ENCODE measurements around the gene ANKRD31. TPM values are rescaled to one million over a fixed set of nuclear protein-coding genes. Genes with fewer than 3 reads are reported as not detected.

ANKRD31 gene
- total RNA-seq, 2 experiments from 2014 or later: 0.13 TPM; not detected in 1

DNA sequence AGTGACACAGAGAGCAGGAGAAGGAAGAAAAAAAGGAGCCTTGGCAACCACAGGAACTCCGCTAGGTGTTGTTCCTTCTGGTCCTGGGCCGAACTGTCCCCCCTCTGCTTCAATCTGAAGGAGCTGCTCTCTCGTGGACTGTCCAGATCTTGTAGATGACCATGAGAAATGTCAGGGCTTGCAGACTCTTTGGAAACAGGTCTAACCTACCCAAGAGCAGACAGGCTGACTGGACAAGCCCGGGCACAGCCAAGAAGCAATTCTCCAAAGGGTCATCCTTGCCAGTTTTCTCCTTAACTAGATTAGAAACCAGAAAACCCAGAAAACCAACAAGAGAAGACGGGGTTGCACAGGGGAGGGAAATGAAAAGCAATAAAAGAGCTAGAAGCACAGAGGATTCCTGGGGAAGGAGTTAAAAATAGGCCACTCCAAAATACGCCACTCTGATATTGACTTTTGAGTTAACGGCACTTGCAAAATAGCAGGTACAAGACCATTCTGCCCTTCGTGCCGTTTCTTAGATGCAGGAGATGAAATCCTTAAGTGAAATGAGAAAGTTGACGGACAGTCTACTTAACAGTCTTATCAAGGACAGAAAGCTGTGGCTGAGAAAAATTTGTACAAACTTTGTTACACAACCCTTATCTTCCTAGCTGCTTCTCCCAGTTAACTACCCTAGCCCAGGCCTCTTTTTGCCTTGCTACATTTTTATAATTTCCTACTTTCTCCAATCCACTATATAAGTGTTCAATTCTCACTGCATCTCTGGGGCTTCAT is 190.1 kb downstream of the ANKRD31 start:
- Histone ChIP-seq H3K9me2 (ENCODE audit: insufficient read depth, low read length) (no peaks in the 10 kb centered on the region), H3K27ac (ENCODE audit: low read depth, low read length, poor library complexity, severe bottlenecking) (no peak overlapping the region), H3K36me3 (ENCODE audit: insufficient read depth, low read length) (no peaks in the 10 kb centered on the region), H3K9me3 (ENCODE audit: low read length) (no peaks in the 10 kb centered on the region), H3K4me2 (ENCODE audit: low read length) (no peak overlapping the region), H3K4me3 (ENCODE audit: low read depth, low read length, poor library complexity, severe bottlenecking) (no peak overlapping the region), H2AFZ (ENCODE audit: low read length) (no peak overlapping the region), H3K4me1 (ENCODE audit: insufficient read depth, low read length, poor library complexity, severe bottlenecking) (no peaks in the 10 kb centered on the region), H3K79me2 (ENCODE audit: insufficient read depth, low read depth, low read length) (no peaks in the 10 kb centered on the region), H4K20me1 (ENCODE audit: insufficient read depth, low read length) (no peaks in the 10 kb centered on the region)
- POLR2A ChIA-PET: interaction anchor here (0.5 kb wide), 1 partner anchor 275 kb away, joined by 3 read pairs; no protein-coding TSS in a partner anchor
- intact Hi-C loops (cut with micrococcal nuclease; ENCODE audit: unreplicated experiment): no loop called here
- no TSS peak for BruUV-seq (replicated peaks)
- TF ChIP-seq, protein P1, sequence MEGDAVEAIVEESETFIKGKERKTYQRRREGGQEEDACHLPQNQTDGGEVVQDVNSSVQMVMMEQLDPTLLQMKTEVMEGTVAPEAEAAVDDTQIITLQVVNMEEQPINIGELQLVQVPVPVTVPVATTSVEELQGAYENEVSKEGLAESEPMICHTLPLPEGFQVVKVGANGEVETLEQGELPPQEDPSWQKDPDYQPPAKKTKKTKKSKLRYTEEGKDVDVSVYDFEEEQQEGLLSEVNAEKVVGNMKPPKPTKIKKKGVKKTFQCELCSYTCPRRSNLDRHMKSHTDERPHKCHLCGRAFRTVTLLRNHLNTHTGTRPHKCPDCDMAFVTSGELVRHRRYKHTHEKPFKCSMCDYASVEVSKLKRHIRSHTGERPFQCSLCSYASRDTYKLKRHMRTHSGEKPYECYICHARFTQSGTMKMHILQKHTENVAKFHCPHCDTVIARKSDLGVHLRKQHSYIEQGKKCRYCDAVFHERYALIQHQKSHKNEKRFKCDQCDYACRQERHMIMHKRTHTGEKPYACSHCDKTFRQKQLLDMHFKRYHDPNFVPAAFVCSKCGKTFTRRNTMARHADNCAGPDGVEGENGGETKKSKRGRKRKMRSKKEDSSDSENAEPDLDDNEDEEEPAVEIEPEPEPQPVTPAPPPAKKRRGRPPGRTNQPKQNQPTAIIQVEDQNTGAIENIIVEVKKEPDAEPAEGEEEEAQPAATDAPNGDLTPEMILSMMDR (conservative IDR thresholded peaks at IDR 0.05; ENCODE audit: low read length): no peak
- no peak for TF ChIP-seq EZH2phosphoT487 (IDR thresholded peaks at IDR 0.05; ENCODE audit: borderline replicate concordance, low read depth, low read length)
- DNase-seq (ENCODE audit: low spot score): no peak
- CTCF ChIA-PET (ENCODE audit: unreplicated experiment): no interaction called here

DNA sequence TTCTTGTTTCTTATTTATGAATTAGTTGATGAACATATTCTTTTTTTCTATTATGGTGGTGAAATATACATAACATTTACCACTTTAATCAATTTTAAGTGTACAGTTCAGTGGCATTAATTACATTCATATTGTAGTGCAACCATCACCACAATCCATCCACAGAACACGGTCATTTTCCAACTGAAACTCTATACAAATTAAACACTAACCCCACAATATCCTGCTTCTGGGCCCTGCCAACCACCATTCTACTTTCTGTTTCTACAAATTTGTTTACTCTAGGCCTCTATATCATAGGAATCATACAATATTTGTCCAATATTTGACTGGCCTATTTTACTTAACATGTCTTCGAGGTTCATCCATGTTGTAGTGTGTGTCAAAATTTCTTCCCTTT is 191.6 kb downstream of the ANKRD31 start:
- H3K27ac ChIP-seq (ENCODE audit: low read depth, low read length, poor library complexity, severe bottlenecking): no peak overlapping the region
- H3K79me2 ChIP-seq (ENCODE audit: insufficient read depth, low read depth, low read length): no peaks in the 10 kb centered on the region
- ChIA-PET CTCF (ENCODE audit: unreplicated experiment) (no interaction called here), POLR2A (no interaction called here)
- H3K4me1 ChIP-seq (ENCODE audit: insufficient read depth, low read length, poor library complexity, severe bottlenecking): no peaks in the 10 kb centered on the region
- no peaks in the 10 kb centered on the region for H4K20me1 ChIP-seq (ENCODE audit: insufficient read depth, low read length)
- H2AFZ ChIP-seq (ENCODE audit: low read length): no peak overlapping the region
- intact Hi-C loops (cut with micrococcal nuclease; ENCODE audit: unreplicated experiment): no loop called here
- no peak overlapping the region for H3K4me2 ChIP-seq (ENCODE audit: low read length)
- H3K9me2 ChIP-seq (ENCODE audit: insufficient read depth, low read length): no peaks in the 10 kb centered on the region
- no peaks in the 10 kb centered on the region for H3K36me3 ChIP-seq (ENCODE audit: insufficient read depth, low read length)
- H3K9me3 ChIP-seq (ENCODE audit: low read length): no peaks in the 10 kb centered on the region
- no peak for DNase-seq (ENCODE audit: low spot score)
- TF ChIP-seq, protein P1 (conservative IDR thresholded peaks at IDR 0.05; ENCODE audit: low read length): no peak
- no peak for TF ChIP-seq EZH2phosphoT487 (IDR thresholded peaks at IDR 0.05; ENCODE audit: borderline replicate concordance, low read depth, low read length)
- H3K4me3 ChIP-seq (ENCODE audit: low read depth, low read length, poor library complexity, severe bottlenecking): no peak overlapping the region
- BruUV-seq (replicated peaks): no TSS peak

DNA sequence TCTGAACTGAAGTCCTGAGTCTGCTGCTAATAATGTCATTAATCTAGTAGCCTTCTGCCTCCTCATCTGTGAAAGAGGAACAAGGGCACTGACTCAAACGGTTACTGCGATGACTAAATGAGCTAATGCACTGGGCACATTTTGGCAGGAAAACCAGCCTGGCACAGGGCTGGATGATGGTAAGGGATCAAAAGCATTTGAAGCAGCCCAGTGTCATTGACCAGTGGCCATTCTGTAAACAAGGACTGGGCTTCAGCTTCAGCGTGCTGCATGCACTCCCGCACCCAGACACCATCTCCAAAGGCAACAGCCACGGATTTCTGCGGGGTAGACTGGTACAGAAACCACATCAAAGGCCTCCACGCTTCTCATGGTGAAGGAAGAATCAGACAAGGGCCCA is 192.3 kb downstream of the ANKRD31 start:
- no TSS peak for BruUV-seq (replicated peaks)
- no peaks in the 10 kb centered on the region for H3K79me2 ChIP-seq (ENCODE audit: insufficient read depth, low read depth, low read length)
- H2AFZ ChIP-seq (ENCODE audit: low read length): no peak overlapping the region
- CTCF ChIA-PET (ENCODE audit: unreplicated experiment): no interaction called here
- no peaks in the 10 kb centered on the region for H3K9me2 ChIP-seq (ENCODE audit: insufficient read depth, low read length)
- TF ChIP-seq, protein P1 (conservative IDR thresholded peaks at IDR 0.05; ENCODE audit: low read length): no peak
- no peak for TF ChIP-seq EZH2phosphoT487 (IDR thresholded peaks at IDR 0.05; ENCODE audit: borderline replicate concordance, low read depth, low read length)
- H3K4me3 ChIP-seq (ENCODE audit: low read depth, low read length, poor library complexity, severe bottlenecking): no peak overlapping the region
- no peaks in the 10 kb centered on the region for H4K20me1 ChIP-seq (ENCODE audit: insufficient read depth, low read length)
- H3K4me2 ChIP-seq (ENCODE audit: low read length): no peak overlapping the region
- intact Hi-C loops (cut with micrococcal nuclease; ENCODE audit: unreplicated experiment): no loop called here
- POLR2A ChIA-PET: interaction anchor here (0.5 kb wide), 1 partner anchor 884 kb away, joined by 3 read pairs; no protein-coding TSS in a partner anchor
- no peak overlapping the region for H3K27ac ChIP-seq (ENCODE audit: low read depth, low read length, poor library complexity, severe bottlenecking)
- no peak for DNase-seq (ENCODE audit: low spot score)
- no peaks in the 10 kb centered on the region for H3K36me3 ChIP-seq (ENCODE audit: insufficient read depth, low read length)
- H3K9me3 ChIP-seq (ENCODE audit: low read length): no peaks in the 10 kb centered on the region
- H3K4me1 ChIP-seq (ENCODE audit: insufficient read depth, low read length, poor library complexity, severe bottlenecking): no peaks in the 10 kb centered on the region
